Measurements from ENCODE around the gene OR8K5.
"Not testable (repeated sequence)": the region's sequence is repeated elsewhere in the genome, so short reads cannot be mapped to it uniquely, and the experiment has no call there.

OR8K5 gene, protein sequence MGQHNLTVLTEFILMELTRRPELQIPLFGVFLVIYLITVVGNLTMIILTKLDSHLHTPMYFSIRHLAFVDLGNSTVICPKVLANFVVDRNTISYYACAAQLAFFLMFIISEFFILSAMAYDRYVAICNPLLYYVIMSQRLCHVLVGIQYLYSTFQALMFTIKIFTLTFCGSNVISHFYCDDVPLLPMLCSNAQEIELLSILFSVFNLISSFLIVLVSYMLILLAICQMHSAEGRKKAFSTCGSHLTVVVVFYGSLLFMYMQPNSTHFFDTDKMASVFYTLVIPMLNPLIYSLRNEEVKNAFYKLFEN

DNA sequence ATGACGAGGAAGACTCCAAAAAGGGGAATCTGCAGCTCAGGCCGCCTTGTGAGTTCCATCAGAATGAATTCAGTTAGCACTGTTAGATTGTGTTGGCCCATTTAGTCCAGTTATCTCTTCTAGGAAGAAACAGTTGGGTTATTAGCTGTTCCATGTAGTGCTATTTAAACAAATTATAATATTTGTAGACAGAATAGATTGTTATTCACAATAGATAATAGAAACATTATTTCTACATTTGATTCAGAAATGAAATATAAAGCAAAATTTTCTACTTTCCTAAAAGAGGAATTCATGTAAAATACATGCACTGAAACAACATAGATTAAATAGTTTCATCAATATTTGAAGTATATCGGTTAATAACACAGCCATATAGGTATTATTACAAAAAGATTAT, at the start of gene OR8K5:
Gene OR8K5, minus strand, starts transcription at position 101 of the 400 bp plus-strand sequence. Its CDS starts 0 bp downstream, at position 101.
- DNase-seq, result no peak

DNA sequence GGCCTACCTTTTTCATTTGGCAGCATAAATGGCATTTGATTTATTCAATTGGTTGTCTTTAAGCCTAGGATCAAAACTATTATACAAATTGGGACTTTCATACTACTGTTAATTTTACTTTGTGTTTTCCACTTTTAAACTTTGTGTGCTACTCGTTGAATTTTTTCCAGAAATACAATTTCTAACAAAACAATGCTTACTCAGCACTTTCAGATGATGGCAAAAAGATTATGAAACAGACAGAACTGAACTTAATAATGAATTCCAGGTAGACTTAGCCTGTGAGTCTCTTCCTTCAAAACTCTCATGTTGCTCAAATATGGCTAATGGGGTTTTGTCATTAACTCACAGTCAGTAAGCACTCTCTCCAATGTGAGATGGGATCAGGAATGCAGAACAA, 47.7 kb upstream of the OR8K5 start:
- no peak for DNase-seq

DNA sequence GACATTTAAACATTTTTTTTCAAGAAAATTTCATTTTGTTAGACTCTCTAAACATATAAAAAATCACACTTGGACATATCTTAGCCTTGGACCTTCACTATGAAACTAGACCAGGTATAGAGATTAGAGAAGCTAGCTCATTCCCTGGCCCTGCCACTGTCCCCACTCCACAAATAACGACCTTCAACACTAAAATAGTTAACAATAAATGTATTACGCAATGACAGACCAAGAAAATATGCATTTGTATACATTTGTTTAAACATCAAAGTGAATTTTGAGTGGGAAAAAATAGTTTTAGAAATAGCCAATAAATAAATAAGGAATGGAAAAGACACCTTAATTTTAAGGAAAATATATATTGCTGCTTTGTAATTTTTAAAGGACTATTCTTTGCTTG, 37.2 kb upstream of the OR8K5 start:
- no peak for DNase-seq

DNA sequence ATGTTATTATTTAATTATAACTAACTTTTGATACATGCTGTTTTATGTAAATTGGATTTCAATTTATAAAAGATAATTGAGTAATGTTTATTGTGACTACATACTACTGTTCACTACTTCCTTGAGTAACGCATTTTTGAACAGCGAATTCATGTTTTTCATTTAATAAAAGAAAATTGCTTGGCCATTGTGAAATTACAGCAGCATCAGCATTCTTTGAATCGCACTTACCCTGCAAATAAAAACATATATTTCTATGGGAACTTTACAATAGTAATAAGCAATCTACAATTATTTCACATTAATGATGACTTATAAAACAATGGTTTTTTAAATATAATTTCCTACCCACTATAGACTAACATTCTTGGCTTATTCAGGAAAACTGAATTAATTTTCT, 36.6 kb upstream of the OR8K5 start:
- no peak for DNase-seq

DNA sequence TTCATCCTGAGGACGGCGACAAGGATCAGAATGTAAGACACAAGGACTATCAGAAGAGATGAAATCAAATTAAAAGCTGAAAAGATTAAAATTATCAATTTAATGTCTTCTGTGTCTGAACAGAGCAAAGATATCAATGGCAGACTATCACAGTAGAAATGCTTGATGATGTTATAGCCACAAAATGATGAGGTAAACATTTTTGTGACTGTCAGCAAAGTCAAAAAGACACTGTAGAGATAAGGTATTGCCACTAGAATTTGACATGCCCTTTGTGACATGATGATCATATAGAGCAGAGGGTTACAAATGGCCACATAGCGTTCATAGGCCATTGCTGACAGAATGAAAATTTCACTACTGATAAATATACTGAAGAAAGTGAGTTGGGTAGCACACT, 28.5 kb upstream of the OR8K5 start:
- no peak for DNase-seq

DNA sequence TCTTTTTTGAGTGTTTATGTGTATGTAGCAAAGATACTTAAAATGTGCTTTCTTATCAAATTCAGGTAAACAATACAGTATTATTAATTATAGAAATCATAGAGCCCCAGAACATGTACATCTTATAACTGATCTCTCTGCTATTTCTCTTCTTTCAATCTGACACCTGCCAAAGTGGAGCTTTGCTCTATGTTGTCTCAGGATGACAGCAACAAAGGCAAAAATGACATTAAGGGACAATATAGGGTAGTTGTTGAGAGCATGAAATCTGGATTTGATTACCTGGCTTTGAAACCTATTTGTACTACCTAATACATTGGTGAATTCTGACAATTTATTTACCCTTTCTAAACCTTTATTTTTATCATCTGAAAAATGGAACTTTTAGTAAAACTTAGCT, 23.3 kb upstream of the OR8K5 start:
- no peak for DNase-seq

DNA sequence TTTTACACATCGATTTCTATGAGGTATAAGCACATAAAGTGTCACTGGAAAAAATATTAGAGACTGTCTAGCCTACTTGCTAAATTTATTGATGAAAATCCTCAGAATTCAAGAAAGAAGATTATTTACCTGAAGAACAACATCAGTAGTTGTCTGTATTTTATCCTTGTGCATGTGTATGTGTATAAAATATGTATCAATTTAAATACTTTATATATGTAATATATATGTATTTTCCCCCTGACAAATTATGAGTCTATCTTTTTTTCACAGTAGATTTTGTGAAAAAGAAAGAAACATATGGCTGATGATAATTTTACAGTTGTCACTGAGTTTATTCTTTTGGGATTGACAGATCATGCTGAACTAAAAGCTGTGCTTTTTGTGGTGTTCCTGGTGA, 16.2 kb upstream of the OR8K5 start, which contains the start of gene OR5J2:
Gene OR5J2, plus strand, starts transcription at position 301 of the 400 bp plus-strand sequence. Its CDS starts 0 bp downstream, at position 301.
- DNase-seq, result no peak

DNA sequence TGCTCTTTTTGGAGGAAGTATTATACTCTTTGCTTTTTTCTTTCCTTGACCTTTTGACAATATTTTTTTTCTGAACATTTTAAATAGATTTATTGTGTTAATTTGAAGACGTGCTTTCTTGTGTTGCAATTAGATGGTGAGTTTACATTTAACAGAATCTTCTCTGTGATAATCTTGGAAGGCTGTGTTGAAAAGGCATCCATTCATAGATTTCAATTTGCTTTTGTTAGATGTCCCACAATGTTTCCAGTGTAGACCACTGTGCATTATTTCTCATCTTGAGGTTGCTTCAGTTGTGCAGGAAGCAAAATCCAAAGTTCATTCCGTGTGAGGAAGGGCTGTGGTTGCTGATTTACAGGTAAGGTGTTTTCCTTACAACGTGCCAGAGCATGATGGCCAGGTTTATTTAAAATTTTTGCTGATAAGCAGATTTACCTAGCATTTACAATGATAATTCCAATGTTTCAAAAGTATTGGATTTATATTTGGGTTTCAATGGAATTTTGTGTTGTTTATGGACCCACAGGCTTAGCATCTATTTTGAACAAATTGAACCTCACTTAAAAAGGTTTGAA, 12.2 kb upstream of the OR8K5 start:
- DNase-seq, result no peak

DNA sequence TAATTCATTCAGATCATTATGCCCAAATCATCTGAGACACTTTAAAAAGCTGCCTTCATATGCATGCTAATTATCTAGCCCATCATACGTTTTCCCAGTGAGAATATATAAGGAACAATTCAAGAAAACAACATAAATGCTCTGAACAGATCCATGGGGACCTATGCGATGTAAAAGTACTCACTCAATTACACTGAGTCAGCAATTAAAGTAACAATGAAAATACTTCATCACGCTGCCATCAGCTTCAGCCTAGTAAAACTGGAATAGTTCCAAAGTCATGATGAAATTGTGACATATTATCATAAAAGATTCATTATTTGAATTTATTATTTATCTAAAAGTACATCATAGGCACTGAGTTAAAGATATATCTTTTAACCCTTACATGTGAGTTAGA, 3.7 kb upstream of the OR8K5 start:
- no peak for DNase-seq

DNA sequence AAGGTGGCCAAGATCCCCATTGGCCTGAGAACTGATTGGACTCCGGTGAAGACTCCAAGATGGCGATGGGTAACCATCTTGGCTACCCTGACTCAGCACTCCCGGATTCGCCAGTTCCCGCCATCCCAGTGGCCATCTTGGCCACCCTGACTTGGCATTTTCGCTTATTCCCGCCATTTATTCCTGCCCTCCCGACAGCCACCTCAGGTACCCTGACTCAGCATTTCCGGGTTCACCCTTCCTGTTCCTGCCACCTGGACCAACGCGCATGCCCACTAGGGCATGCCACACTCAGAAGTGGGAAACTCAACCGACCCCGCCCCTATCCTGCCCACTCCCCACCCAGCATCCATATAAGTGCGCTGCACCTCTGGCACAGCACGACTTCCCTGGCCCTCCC, 7.8 kb downstream of the OR8K5 start:
- no peak for DNase-seq

DNA sequence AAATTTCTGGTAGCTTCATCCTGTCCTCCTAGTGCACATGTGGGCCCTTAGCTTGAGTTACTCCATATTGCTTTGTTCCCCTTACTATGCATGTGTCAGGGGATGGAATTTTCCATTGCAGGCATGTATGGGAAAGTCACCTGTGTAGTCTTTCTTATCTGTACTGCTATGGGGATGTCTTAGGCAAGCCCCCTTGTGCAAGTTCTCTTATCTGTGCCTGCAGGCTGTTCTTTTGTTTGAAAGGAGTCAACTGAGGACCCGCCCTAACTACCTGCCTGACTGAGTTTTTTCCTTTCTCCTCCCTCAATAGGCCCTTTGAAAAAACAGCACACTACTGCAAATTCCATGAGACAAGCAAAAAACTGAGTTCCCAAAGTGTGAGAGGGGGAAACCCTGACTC, 8.7 kb downstream of the OR8K5 start:
- no peak for DNase-seq

DNA sequence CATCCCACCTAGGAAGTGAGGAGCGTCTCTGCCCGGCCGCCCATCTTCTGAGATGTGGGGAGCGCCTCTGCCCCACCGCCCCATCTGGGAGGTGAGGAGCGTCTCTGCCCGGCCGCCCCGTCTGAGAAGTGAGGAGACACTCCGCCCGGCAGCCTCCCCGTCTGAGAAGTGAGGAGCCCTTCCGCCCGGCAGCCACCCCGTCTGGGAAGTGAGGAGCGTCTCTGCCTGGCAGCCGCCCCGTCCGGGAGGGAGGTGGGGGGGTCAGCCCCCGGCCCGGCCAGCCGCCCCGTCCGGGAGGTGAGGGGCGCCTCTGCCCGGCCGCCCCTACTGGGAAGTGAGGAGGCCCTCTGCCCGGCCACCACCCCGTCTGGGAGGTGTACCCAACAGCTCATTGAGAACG, 16.4 kb downstream of the OR8K5 start:
- DNase-seq, result not testable (repeated sequence)

DNA sequence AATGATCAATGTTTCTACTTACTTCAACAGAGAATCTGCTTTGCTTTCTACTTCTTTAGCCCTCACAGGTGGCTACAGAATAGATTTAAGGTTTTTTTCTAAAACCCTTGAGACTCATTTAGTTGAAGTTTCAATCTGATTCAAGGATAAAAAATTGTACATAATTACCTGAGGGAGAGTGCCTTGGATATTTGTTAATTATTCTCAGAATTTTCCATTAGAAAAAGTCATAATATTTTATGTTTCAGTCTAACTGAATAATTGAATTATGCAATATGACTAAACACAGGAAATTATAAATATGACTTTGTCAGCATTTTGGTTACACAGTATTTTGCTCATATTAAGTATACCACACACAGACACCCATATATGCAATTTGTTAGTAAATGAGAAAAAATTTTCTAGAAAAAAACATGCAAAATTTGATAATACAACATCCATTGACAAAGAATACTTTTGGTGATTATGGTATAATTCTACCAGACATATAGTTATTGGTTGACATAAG, 19.9 kb downstream of the OR8K5 start, which contains the start of gene OR8J3:
Gene OR8J3, minus strand, starts transcription at position 51 of the 511 bp plus-strand sequence. CDS start 2,483 bp downstream, outside the sequence.
- no peak for DNase-seq

DNA sequence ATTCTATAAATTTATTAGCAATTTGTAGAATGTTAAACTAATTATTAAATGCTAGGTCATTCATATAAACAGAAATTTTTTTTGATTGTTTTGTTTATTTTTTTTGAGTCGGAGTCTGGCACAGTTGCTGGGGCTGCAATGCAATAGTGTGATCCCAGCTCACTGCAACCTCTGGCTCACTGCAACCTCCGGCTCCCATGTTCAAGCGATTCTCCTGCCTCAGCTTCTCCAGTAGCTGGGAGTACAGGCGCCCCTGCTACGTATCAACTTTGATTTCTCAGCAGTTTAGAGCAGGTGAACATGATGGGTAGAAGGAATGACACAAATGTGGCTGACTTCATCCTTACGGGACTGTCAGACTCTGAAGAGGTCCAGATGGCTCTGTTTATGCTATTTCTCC, 38.0 kb downstream of the OR8K5 start, which contains the start of gene OR8H3:
Gene OR8H3, plus strand, starts transcription at position 301 of the 400 bp plus-strand sequence. Its CDS starts 0 bp downstream, at position 301.
- no peak for DNase-seq

Data from C1 segment of cervical spinal cord (tissue), 14 donors.